Measurements from ENCODE around the gene METTL25B.
A peak's percentile ranks its signal among the peaks of the same experiment; 100 is the strongest.
"Not testable (repeated sequence)": the region's sequence is repeated elsewhere in the genome, so short reads cannot be mapped to it uniquely, and the experiment has no call there.

The METTL25B gene

DNA sequence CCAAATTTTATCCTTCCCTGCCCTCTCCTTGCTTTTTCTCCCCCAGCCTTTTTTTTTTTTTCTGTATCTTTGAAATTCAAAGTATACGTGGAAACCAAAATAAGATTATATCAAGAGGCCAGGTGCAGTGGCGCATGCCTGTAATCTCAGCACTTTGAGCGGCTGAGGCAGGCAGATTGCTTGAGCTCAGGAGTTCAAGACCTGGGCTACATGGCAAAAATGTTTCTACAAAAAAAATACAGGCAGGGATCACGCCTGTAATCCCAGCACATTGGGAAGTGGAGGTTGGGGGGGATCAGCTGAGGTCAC lies 32.5 kb downstream of the METTL25B start:
- DNase-seq (ENCODE audit: low read depth): no peak
- no peak overlapping the region for H3K4me3 ChIP-seq (ENCODE audit: low read length)

DNA sequence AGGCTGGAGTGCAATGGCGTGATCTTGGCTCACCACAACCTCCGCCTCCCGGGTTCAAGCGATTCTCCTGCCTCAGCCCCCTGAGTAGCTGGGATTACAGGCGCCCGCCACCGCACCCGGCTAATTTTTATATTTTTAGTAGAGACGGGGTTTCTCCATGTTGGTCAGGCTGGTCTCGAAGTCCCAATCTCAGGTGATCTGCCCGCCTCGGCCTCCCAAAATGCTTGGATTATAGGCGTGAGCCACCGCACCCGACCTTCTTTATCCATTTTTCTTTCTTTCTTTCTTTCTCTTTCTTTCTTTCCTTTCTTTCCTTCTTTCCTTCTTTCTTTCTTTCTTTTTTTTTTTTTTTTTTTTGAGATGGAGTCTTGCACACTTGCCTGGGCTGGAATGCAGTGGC lies 36.9 kb downstream of the METTL25B start:
- not testable (repeated sequence) for DNase-seq (ENCODE audit: low read depth); H3K4me3 ChIP-seq (ENCODE audit: low read length)

More for the DNA sequence above, 32.5 kb downstream of the METTL25B start:
- TF ChIP-seq, protein P1, sequence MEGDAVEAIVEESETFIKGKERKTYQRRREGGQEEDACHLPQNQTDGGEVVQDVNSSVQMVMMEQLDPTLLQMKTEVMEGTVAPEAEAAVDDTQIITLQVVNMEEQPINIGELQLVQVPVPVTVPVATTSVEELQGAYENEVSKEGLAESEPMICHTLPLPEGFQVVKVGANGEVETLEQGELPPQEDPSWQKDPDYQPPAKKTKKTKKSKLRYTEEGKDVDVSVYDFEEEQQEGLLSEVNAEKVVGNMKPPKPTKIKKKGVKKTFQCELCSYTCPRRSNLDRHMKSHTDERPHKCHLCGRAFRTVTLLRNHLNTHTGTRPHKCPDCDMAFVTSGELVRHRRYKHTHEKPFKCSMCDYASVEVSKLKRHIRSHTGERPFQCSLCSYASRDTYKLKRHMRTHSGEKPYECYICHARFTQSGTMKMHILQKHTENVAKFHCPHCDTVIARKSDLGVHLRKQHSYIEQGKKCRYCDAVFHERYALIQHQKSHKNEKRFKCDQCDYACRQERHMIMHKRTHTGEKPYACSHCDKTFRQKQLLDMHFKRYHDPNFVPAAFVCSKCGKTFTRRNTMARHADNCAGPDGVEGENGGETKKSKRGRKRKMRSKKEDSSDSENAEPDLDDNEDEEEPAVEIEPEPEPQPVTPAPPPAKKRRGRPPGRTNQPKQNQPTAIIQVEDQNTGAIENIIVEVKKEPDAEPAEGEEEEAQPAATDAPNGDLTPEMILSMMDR (IDR thresholded peaks at IDR 0.05; ENCODE audit: insufficient read depth, low read depth, low read length, missing control alignments): no peak

DNA sequence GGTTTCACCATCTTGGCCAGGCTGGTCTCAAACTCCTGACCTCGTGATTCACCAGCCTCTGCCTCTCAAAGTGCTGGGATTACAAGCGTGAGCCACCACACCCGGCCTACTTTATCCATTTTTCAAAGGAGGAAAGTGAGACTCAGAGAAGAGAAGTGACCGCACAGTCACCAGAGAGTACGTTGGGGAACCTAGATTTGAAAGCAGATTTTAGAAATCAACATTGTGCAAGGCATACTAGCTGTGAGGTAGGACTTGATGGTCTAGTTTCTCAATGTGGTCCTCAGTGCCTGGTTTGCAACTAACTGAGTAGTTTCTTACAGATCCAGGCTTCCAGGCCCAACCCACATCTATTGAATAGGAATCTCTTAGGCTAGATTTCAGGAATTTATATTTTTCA lies 37.4 kb downstream of the METTL25B start:
- DNase-seq (ENCODE audit: low read depth): no peak
- peak overlapping the region; percentile 92 for H3K4me3 ChIP-seq (ENCODE audit: low read length)
- TF ChIP-seq, protein P1 (IDR thresholded peaks at IDR 0.05; ENCODE audit: insufficient read depth, low read depth, low read length, missing control alignments): no peak

DNA sequence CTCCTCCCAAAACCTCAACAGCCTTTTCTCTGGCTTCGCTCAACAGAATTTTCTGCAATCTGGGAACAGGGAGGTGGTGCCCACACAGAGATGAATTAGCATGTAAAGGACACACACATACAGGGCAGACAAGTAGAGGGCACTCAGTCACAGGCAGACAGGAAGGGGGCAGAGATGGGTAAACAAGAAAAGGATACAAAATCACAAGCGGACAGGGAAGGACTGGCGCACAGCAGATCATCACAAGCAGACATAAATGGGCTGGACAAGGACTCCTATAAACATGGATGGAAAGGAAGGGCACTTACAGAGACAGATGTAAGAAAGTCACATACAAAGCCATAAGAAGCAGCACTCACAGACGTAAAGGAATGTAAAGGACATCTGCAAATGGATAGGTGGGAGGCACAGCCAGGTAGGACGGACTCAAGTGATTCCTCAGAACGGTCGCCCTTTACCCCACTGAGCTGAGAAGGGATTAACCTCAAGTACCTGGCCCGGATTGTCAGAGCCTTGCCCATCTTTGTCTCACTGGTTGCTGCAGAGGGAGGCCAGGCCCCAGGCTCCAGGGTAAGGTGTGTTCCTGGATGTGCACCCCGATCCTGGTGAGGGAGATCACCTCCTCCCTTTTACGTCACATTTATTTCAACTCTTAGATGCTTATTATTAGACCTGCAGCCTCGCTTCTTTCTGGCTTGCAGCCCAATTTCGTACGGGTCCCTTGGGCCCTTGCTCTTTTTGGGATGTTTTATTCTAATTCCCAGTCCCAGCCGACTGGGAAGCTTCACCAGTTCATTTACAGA lies 38.2 kb downstream of the METTL25B start:
- TF ChIP-seq, protein P1 (IDR thresholded peaks at IDR 0.05; ENCODE audit: insufficient read depth, low read depth, low read length, missing control alignments): no peak
- DNase-seq (ENCODE audit: low read depth): peak; percentile 9
- peak overlapping the region; percentile 92 for H3K4me3 ChIP-seq (ENCODE audit: low read length)

DNA sequence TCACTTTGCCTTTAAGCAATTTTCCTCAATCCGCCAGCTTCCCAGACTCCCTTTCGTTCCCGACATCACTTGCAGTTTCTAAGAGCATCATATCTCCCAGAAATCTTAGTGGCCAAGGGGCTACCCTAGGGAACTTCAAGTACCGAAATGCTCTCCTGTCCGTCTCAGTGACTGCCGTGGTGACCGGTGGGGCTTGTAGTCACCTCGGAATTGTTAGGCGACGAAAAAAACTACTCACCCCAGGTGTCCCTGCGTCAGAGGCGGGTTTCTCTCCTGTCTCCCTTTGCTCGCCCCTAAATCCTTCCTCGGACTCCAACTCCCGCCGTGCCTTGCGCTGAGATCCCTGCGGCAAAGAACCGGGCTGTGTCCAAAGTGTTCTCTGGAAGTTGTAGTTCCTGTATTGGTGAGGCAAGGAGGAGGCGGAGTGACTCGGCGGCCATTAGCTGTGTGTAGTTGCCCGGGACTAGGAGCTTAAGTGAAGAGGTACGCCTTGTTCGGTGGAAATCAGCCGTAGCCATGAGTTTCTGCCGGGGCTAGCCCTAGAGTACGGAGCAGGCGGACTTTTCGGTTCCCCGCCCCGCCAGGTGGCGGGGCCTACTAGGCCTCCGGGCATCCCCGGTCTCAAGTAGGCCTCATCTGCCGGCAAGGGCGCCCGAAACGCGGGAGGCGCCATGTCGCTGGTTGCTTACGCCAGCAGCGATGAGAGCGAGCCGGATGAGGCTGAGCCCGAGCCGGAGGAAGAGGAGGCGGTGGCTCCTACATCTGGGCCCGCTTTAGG lies 39.0 kb downstream of the METTL25B start, which contains the start of gene PRCC:
Gene PRCC, plus strand, starts transcription at position 435 of the 778 bp plus-strand sequence. Its CDS starts 237 bp downstream, at position 672.
- peak; percentile 100 for DNase-seq (ENCODE audit: low read depth)
- TF ChIP-seq, protein P1 (IDR thresholded peaks at IDR 0.05; ENCODE audit: insufficient read depth, low read depth, low read length, missing control alignments): no peak
- peak within 1 kb of the TSS; percentile 92 for H3K4me3 ChIP-seq (ENCODE audit: low read length)

DNA sequence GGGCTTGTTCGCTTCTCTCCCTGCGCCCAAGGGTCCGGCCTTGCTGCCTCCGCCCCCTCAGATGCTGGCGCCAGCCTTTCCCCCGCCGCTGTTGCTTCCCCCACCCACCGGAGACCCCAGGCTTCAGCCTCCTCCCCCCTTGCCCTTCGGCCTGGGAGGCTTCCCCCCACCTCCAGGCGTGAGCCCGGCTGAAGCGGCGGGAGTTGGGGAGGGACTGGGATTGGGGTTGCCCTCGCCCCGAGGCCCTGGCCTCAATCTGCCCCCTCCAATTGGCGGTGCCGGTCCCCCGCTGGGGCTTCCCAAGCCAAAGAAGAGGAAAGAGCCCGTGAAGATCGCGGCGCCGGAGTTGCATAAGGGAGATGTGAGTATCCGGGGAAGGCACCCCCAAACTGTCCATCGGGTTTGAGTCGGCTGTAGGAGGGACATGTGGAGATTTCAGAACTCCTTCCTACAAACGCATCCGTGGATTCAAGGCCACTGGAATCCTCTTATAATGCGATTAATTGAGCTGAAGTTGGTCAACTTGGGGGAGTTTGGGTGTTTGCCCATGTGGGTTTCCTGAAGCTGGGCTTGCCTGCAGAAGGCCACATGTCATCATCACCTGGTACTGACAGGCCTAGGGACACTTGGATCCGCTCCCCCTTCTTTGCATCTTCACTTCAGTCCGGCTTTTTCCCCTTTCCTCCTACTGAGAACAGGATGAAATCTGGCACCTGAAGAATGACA lies 39.8 kb downstream of the METTL25B start:
- peak overlapping the region; percentile 92 for H3K4me3 ChIP-seq (ENCODE audit: low read length)
- TF ChIP-seq, protein P1 (IDR thresholded peaks at IDR 0.05; ENCODE audit: insufficient read depth, low read depth, low read length, missing control alignments): no peak
- DNase-seq (ENCODE audit: low read depth): peak; percentile 30
